Measurements from ENCODE around the gene DTD1. TPM values are rescaled to one million over a fixed set of nuclear protein-coding genes. Genes with fewer than 3 reads are reported as not detected.
A peak's percentile ranks its signal among the peaks of the same experiment; 100 is the strongest.

DTD1 gene
- total RNA-seq, 6 experiments from 2014 or later: 53.6 to 75.1 (median 70.6) TPM

- TF ChIP-seq CTCF (IDR thresholded peaks at IDR 0.05): no peak
- no peaks in the 10 kb centered on the region for H3K9me3 Mint-ChIP-seq
- no peak overlapping the region for H3K4me3 Mint-ChIP-seq
- no peak overlapping the region; the same call in 1 of the 2 replicates for H3K27ac Mint-ChIP-seq
- no peaks in the 10 kb centered on the region for H3K36me3 Mint-ChIP-seq (ENCODE audit: low read depth)
- no peaks in the 10 kb centered on the region for H3K27me3 Mint-ChIP-seq (ENCODE audit: insufficient read depth)
- DNase-seq: no peak
- H3K4me1 Mint-ChIP-seq (ENCODE audit: low read depth): peaks cover 9% of the 10 kb centered on the region; the same call in 1 of the 2 replicates
These were observed 23.6 kb downstream of the DTD1 start for GRCh38 chr20:18611492-18611891.

GRCh38 chr20:18613553-18613952 lies 25.7 kb downstream of the DTD1 start:
- no peaks in the 10 kb centered on the region for H3K9me3 Mint-ChIP-seq
- H3K4me1 Mint-ChIP-seq (ENCODE audit: low read depth): peaks cover 9% of the 10 kb centered on the region; the same call in 1 of the 2 replicates
- H3K27ac Mint-ChIP-seq: no peak overlapping the region
- no peak overlapping the region for H3K4me3 Mint-ChIP-seq
- peaks cover 16% of the 10 kb centered on the region for H3K36me3 Mint-ChIP-seq (ENCODE audit: low read depth)
- DNase-seq: peak; percentile 5
- TF ChIP-seq CTCF (IDR thresholded peaks at IDR 0.05): no peak; the same call in 1 of the 2 replicates
- no peaks in the 10 kb centered on the region for H3K27me3 Mint-ChIP-seq (ENCODE audit: insufficient read depth)

- DNase-seq: no peak
- no peaks in the 10 kb centered on the region for H3K27me3 Mint-ChIP-seq (ENCODE audit: insufficient read depth)
- peaks cover 16% of the 10 kb centered on the region for H3K36me3 Mint-ChIP-seq (ENCODE audit: low read depth)
- no peak overlapping the region for H3K27ac Mint-ChIP-seq
- no peaks in the 10 kb centered on the region for H3K9me3 Mint-ChIP-seq
- peaks cover 9% of the 10 kb centered on the region; the same call in 1 of the 2 replicates for H3K4me1 Mint-ChIP-seq (ENCODE audit: low read depth)
- no peak for TF ChIP-seq CTCF (IDR thresholded peaks at IDR 0.05)
- no peak overlapping the region for H3K4me3 Mint-ChIP-seq
These were observed 26.4 kb downstream of the DTD1 start for GRCh38 chr20:18614244-18614643.

GRCh38 chr20:18615020-18615650 lies 27.3 kb downstream of the DTD1 start:
- Mint-ChIP-seq H3K9me3 (no peaks in the 10 kb centered on the region), H3K4me3 (no peak overlapping the region), H3K27ac (no peak overlapping the region), H3K36me3 (ENCODE audit: low read depth) (peaks cover 16% of the 10 kb centered on the region), H3K27me3 (ENCODE audit: insufficient read depth) (no peaks in the 10 kb centered on the region), H3K4me1 (ENCODE audit: low read depth) (peaks cover 9% of the 10 kb centered on the region; the same call in 1 of the 2 replicates)
- DNase-seq: no peak
- no peak for TF ChIP-seq CTCF (IDR thresholded peaks at IDR 0.05)

GRCh38 chr20:18621004-18621403 lies 33.1 kb downstream of the DTD1 start:
- peaks cover 10% of the 10 kb centered on the region; the same call in 1 of the 2 replicates for H3K4me1 Mint-ChIP-seq (ENCODE audit: low read depth)
- no peak overlapping the region for H3K27ac Mint-ChIP-seq
- H3K36me3 Mint-ChIP-seq (ENCODE audit: low read depth): peaks cover 16% of the 10 kb centered on the region
- no peak for DNase-seq
- H3K9me3 Mint-ChIP-seq: no peaks in the 10 kb centered on the region
- H3K4me3 Mint-ChIP-seq: no peak overlapping the region
- no peak for TF ChIP-seq CTCF (IDR thresholded peaks at IDR 0.05)
- H3K27me3 Mint-ChIP-seq (ENCODE audit: insufficient read depth): no peaks in the 10 kb centered on the region

Measured in HFFc6 (cell line).